T-helper 17 cell (primary cell): ENCODE data around the gene L3MBTL4. TPM values are rescaled to one million over a fixed set of nuclear protein-coding genes. Genes with fewer than 3 reads are reported as not detected.

Source experiments
- ATAC-seq: fragments of 150-1000 bp; cut with Tn5 transposase; 2 replicates; pipeline ENCODE4 v1.10.0; 2021; ENCODE audit warnings: mild to moderate bottlenecking, moderate library complexity
- DNase-seq, 3 donors: peaks; one replicate each; pipeline versions ENCODE4 v3.0.0 to v3.0.0-alpha.2; 2020 to 2021
- H3K9me3 ChIP-seq: one replicate; pipeline ENCODE4 v1.7.0; 2013; ENCODE audit warnings: low read length, mild to moderate bottlenecking; ENCODE audit not compliant: control insufficient read depth, poor library complexity, severe bottlenecking
- H3K27ac Mint-ChIP-seq: one replicate; pipeline ENCODE4 v1.8.0; 2022; ENCODE audit warnings: mild to moderate bottlenecking, moderate library complexity, mixed read lengths
- H3K27me3 Mint-ChIP-seq: one replicate; pipeline ENCODE4 v1.8.0; 2022; ENCODE audit warnings: mixed read lengths
- H3K36me3 Mint-ChIP-seq: one replicate; pipeline ENCODE4 v1.8.0; 2022; ENCODE audit warnings: low read depth, mixed read lengths
- H3K4me1 Mint-ChIP-seq: one replicate; pipeline ENCODE4 v1.8.0; 2022; ENCODE audit warnings: mild to moderate bottlenecking, mixed read lengths
- H3K4me3 Mint-ChIP-seq: one replicate; pipeline ENCODE4 v1.8.0; 2022; ENCODE audit warnings: mild to moderate bottlenecking, moderate library complexity, mixed read lengths
- total RNA-seq, 4 donors: library from RNA in 2 of 4; stranded (reverse) in 2 of 4; gene quantifications; one replicate each; pipeline ENCODE4 v1.2.3 and lab custom pipeline; 2022 to 2026

The L3MBTL4 gene
- total RNA-seq, 2 donors from 2014 or later = 0.18 to 0.80 TPM

GRCh38 chr18:5914951-5915350 is 499.8 kb downstream of the L3MBTL4 start:
- Mint-ChIP-seq H3K4me1 (no peaks in the 10 kb centered on the region), H3K4me3 (no peak overlapping the region), H3K36me3 (no peaks in the 10 kb centered on the region), H3K27me3 (peaks cover 15% of the 10 kb centered on the region), H3K27ac (no peak overlapping the region)
- no peaks in the 10 kb centered on the region for H3K9me3 ChIP-seq
- DNase-seq (no peak), ATAC-seq (no peak)

DNA sequence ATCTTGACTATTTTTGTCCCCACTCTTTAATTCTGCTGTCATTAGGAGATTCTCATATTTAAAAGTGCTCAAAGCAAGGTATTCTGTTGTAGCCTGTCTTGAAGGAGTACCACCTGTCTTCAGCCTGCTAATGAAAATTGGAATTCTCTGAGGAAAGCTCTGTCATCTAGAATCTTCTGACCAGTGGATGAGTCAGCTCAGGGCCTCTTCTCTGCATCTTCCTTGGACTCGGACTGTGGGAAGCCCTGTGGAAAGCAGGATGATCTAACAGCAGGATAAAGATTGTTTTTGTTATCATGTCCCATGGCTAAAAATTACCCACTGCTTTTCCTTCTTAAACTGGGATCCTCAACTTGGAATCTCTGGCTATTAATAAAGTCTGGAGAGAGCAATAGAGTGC is 500.7 kb downstream of the L3MBTL4 start:
- Mint-ChIP-seq H3K27ac (no peak overlapping the region), H3K36me3 (no peaks in the 10 kb centered on the region), H3K4me3 (no peak overlapping the region), H3K27me3 (peaks cover 15% of the 10 kb centered on the region), H3K4me1 (no peaks in the 10 kb centered on the region)
- no peak for ATAC-seq
- DNase-seq = no peak
- H3K9me3 ChIP-seq = no peaks in the 10 kb centered on the region

- DNase-seq (no peak), ATAC-seq (no peak)
- H3K4me3 Mint-ChIP-seq = no peak overlapping the region
- no peaks in the 10 kb centered on the region for H3K9me3 ChIP-seq
- H3K27ac Mint-ChIP-seq = no peak overlapping the region
- H3K36me3 Mint-ChIP-seq = no peaks in the 10 kb centered on the region
- no peaks in the 10 kb centered on the region for H3K4me1 Mint-ChIP-seq
- H3K27me3 Mint-ChIP-seq = peaks cover 17% of the 10 kb centered on the region
Observed at GRCh38 chr18:5912566-5912965, 502.1 kb downstream of the L3MBTL4 start.

DNA sequence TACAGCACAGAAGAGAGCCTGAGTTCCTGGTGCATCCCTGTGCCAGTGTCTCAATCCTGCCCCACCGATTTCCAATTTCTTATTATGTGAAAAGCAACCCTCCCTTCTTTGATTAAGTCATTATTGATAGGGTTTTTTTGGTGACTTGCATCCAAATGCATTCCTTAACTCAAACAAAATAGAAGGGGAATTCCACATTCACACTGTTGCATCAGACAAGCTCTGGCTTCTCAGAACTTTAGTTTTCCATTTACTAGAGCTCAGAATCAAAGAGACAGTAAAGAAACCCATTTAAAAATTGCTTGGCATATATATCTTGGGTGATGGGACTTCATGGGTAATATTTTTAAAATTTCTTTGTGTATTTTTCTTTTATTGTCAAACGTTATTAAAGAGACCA is 505.6 kb downstream of the L3MBTL4 start:
- H3K27me3 Mint-ChIP-seq = peaks cover 20% of the 10 kb centered on the region
- H3K4me3 Mint-ChIP-seq = no peak overlapping the region
- DNase-seq = no peak

More for the DNA sequence above, 505.6 kb downstream of the L3MBTL4 start:
- ATAC-seq = no peak
- H3K4me1 Mint-ChIP-seq = no peaks in the 10 kb centered on the region
- H3K36me3 Mint-ChIP-seq = no peaks in the 10 kb centered on the region
- no peaks in the 10 kb centered on the region for H3K9me3 ChIP-seq
- no peak overlapping the region for H3K27ac Mint-ChIP-seq
